ENCODE measurements around the gene CLEC3B. TPM values are rescaled to one million over a fixed set of nuclear protein-coding genes. Genes with fewer than 3 reads are reported as not detected.

CLEC3B gene
- total RNA-seq, 3 donors from 2014 or later = 18.3 to 479 (median 55.7) TPM

- Histone ChIP-seq H3K36me3 (no peaks in the 10 kb centered on the region), H3K4me3 (no peak overlapping the region), H3K9me3 (no peaks in the 10 kb centered on the region), H3K27me3 (peaks cover 0 to 6% of the 10 kb centered on the region in 2 donors), H3K27ac (no peak overlapping the region), H3K4me1 (no peaks in the 10 kb centered on the region)
- no peak for DNase-seq (ENCODE audit: low spot score in 2 of 2)
- no peak for TF ChIP-seq CTCF (IDR thresholded peaks at IDR 0.05)
- no peak for TF ChIP-seq POLR2A (IDR thresholded peaks at IDR 0.05)
- TF ChIP-seq POLR2AphosphoS5 (IDR thresholded peaks at IDR 0.05) = no peak
- intact Hi-C loops (cut with DNase I; ENCODE audit: low total_unique reads) = loop anchor here (10.0 kb wide), 1 partner anchor 463 kb away; no protein-coding TSS in a partner anchor
Observed at GRCh38 chr3:45032113-45032512, 6.0 kb downstream of the CLEC3B start.

- Histone ChIP-seq H3K4me1 (no peaks in the 10 kb centered on the region), H3K4me3 (no peak overlapping the region), H3K27me3 (peaks cover 0 to 7% of the 10 kb centered on the region in 2 donors), H3K27ac (peak overlapping the region in 1 of 2 donors; percentile 69), H3K9me3 (no peaks in the 10 kb centered on the region), H3K36me3 (no peaks in the 10 kb centered on the region)
- intact Hi-C loops (cut with DNase I; ENCODE audit: low total_unique reads) = loop anchor here (10.0 kb wide), 1 partner anchor 461 kb away; no protein-coding TSS in a partner anchor
- DNase-seq (ENCODE audit: low spot score in 2 of 2) = no peak
- TF ChIP-seq CTCF (IDR thresholded peaks at IDR 0.05) (no peak), POLR2A (IDR thresholded peaks at IDR 0.05) (no peak), POLR2AphosphoS5 (IDR thresholded peaks at IDR 0.05) (no peak)
Observed at GRCh38 chr3:45033791-45034190, 7.7 kb downstream of the CLEC3B start.

GRCh38 chr3:45034612-45035252 is 8.6 kb downstream of the CLEC3B start:
- Histone ChIP-seq H3K36me3 (no peaks in the 10 kb centered on the region), H3K9me3 (no peaks in the 10 kb centered on the region), H3K27me3 (peaks cover 0 to 7% of the 10 kb centered on the region in 2 donors), H3K4me3 (no peak overlapping the region), H3K27ac (peak overlapping the region in 1 of 2 donors; percentile 69), H3K4me1 (no peaks in the 10 kb centered on the region)
- intact Hi-C loops (cut with DNase I; ENCODE audit: low total_unique reads) = loop anchor here (10.0 kb wide), 1 partner anchor 460 kb away; no protein-coding TSS in a partner anchor
- no peak for TF ChIP-seq POLR2AphosphoS5 (IDR thresholded peaks at IDR 0.05)
- no peak for TF ChIP-seq CTCF (IDR thresholded peaks at IDR 0.05)
- no peak for TF ChIP-seq POLR2A (IDR thresholded peaks at IDR 0.05)
- peak in 1 of 2 donors; percentile 27 for DNase-seq (ENCODE audit: low spot score in 2 of 2)

- H3K9me3 ChIP-seq = no peaks in the 10 kb centered on the region
- TF ChIP-seq CTCF (IDR thresholded peaks at IDR 0.05) (no peak), POLR2AphosphoS5 (IDR thresholded peaks at IDR 0.05) (no peak), POLR2A (IDR thresholded peaks at IDR 0.05) (no peak)
- H3K4me3 ChIP-seq = peak overlapping the region; percentile 23 to 66 (median 42)
- H3K36me3 ChIP-seq = no peaks in the 10 kb centered on the region
- no peaks in the 10 kb centered on the region for H3K4me1 ChIP-seq
- peaks cover 0 to 7% of the 10 kb centered on the region in 2 donors for H3K27me3 ChIP-seq
- H3K27ac ChIP-seq = peak overlapping the region in 1 of 2 donors; percentile 69
- intact Hi-C loops (cut with DNase I; ENCODE audit: low total_unique reads) = loop anchor here (10.0 kb wide), 1 partner anchor 459 kb away; no protein-coding TSS in a partner anchor
- DNase-seq (ENCODE audit: low spot score in 2 of 2) = no peak
Observed at GRCh38 chr3:45035441-45036301, 9.6 kb downstream of the CLEC3B start.

Measured in breast epithelium (tissue), 4 donors.